K562 (cell line): Measurements from ENCODE around the gene P4HB. TPM values are rescaled to one million over a fixed set of nuclear protein-coding genes. Genes with fewer than 3 reads are reported as not detected.

Experiments
- ATAC-seq: fragments of 200-7000 bp; cut with Tn5 transposase; 3 replicates; pipeline ENCODE4 v1.9.1; 2020; ENCODE audit warnings: moderate library complexity
- BruUV-seq: library from RNA; stranded (reverse); fragments of 400-500 nt; replicated peaks from 2 replicates; lab custom pipeline; 2021; lab: Mats Ljungman, UMichigan
- CTCF ChIA-PET: fragments of 300-600 bp; formaldehyde crosslinking; extraction: SDS; loops from one replicate; lab custom pipeline; 2021; ENCODE audit warnings: low intra/inter-chr PET ratio; lab: Yijun Ruan, JAX
- POLR2A ChIA-PET: fragments of 300-600, 350-650 bp; sonication (Branson Sonifier 250); formaldehyde crosslinking; extraction: SDS; loops from one replicate; lab custom pipeline; 2021; ENCODE audit warnings: antibody characterized with exemption, inconsistent platforms; lab: Yijun Ruan, JAX
- DNase-seq, 4 experiments: peaks; one replicate each; pipeline versions ENCODE4 v3.0.0 to v3.0.0-alpha.2; 2011 to 2018; ENCODE audit warnings: low spot score in 3 of 4, mixed read lengths in 3 of 4; ENCODE audit errors: extremely low read depth in 1 of 4
- FAIRE-seq: peaks from 2 replicates; lab custom pipeline; 2011; peaks lifted over from hg19 to GRCh38; lab: Jason Lieb, UNC
- H2AFZ ChIP-seq: 2 replicates; pipeline ENCODE4 v1.6.0; 2011; ENCODE audit warnings: low read depth, low read length, control low read depth, inconsistent platforms
- H3K27ac ChIP-seq: fragments of 200-600 bp; 3 replicates; pipeline ENCODE4 v1.8.0; 2011; ENCODE audit warnings: low read depth, mild to moderate bottlenecking, control low read depth, inconsistent platforms, low read length, moderate library complexity, mixed read lengths; ENCODE audit errors: extremely low read depth
- H3K27me3 ChIP-seq, 2 experiments: fragments of 300-600 bp in 1 of 2; 2 replicates in 1 of 2; 3 replicates in 1 of 2; pipeline versions ENCODE4 v1.6.0 to v1.8.0; 2011; ENCODE audit warnings: inconsistent platforms in 2 of 2, low read length in 2 of 2, mild to moderate bottlenecking in 1 of 2, mixed read lengths in 1 of 2, moderate library complexity in 1 of 2; ENCODE audit not compliant: control insufficient read depth in 2 of 2, insufficient read depth in 2 of 2
- H3K36me3 ChIP-seq: fragments of 300-600 bp; 3 replicates; pipeline ENCODE4 v1.8.0; 2011; ENCODE audit warnings: mild to moderate bottlenecking, low read length, inconsistent platforms; ENCODE audit not compliant: control insufficient read depth, insufficient read depth
- H3K4me1 ChIP-seq, 2 experiments: fragments of 200-600 bp in 1 of 2; replicated peaks in 1 of 2; 2 replicates in 1 of 2; 3 replicates in 1 of 2; pipeline versions ENCODE4 v1.5.1 to v1.8.0; 2011; ENCODE audit warnings: inconsistent platforms in 2 of 2, low read length in 2 of 2, mild to moderate bottlenecking in 1 of 2, mixed read lengths in 1 of 2, moderate library complexity in 1 of 2; ENCODE audit not compliant: control insufficient read depth in 2 of 2, insufficient read depth in 2 of 2
- H3K4me2 ChIP-seq: 2 replicates; pipeline ENCODE4 v1.6.1; 2011; ENCODE audit warnings: low read length, control low read depth, inconsistent platforms, mixed read lengths; ENCODE audit not compliant: insufficient read depth
- H3K4me3 ChIP-seq: fragments of 200-600 bp; sonication (generic), shearing (Covaris generic); 2 replicates; pipeline ENCODE4 v1.5.1; 2016; ENCODE audit warnings: control low read depth, inconsistent platforms
- H3K79me2 ChIP-seq: fragments of 200-600 bp; 3 replicates; pipeline ENCODE4 v1.8.0; 2011; ENCODE audit warnings: low read length, inconsistent platforms; ENCODE audit not compliant: control insufficient read depth, insufficient read depth
- H3K9ac ChIP-seq, 2 experiments: 2 replicates each; pipeline versions ENCODE4 v1.6.0 to v1.6.1; 2011; ENCODE audit warnings: low read depth in 2 of 2, low read length in 2 of 2, control low read depth in 1 of 2, inconsistent platforms in 1 of 2, mild to moderate bottlenecking in 1 of 2, mixed read lengths in 1 of 2; ENCODE audit not compliant: insufficient read depth in 1 of 2
- H3K9me1 ChIP-seq: one replicate; pipeline ENCODE4 v1.6.0; 2011; ENCODE audit warnings: inconsistent platforms, mild to moderate bottlenecking, low read length, moderate library complexity; ENCODE audit not compliant: control insufficient read depth, insufficient read depth
- H3K9me3 ChIP-seq: replicated peaks from 2 replicates; pipeline ENCODE4 v1.5.1; 2011; ENCODE audit warnings: low read depth, low read length, inconsistent platforms; ENCODE audit not compliant: control insufficient read depth, insufficient read depth
- H4K20me1 ChIP-seq: replicated peaks from 2 replicates; pipeline ENCODE4 v1.6.1; 2011; ENCODE audit warnings: low read length, inconsistent platforms, mixed read lengths; ENCODE audit not compliant: control insufficient read depth, insufficient read depth
- E2F1 ChIP-seq: sonication (generic); formaldehyde crosslinking; IDR thresholded peaks from 2 replicates; pipeline ENCODE4 v1.8.1; 2023; ENCODE audit warnings: mild to moderate bottlenecking, missing genetic modification reagents, moderate library complexity
- FOXJ3 ChIP-seq: sonication (generic); formaldehyde crosslinking; IDR thresholded peaks from 2 replicates; pipeline ENCODE4 v1.4.0; 2020; ENCODE audit warnings: mild to moderate bottlenecking, missing genetic modification reagents
- GMEB1 ChIP-seq: fragments of 250-450 bp; sonication (Bioruptor Pico); IDR thresholded peaks from 2 replicates; pipeline ENCODE4 v1.4.0; 2020; ENCODE audit warnings: mild to moderate bottlenecking
- MAX ChIP-seq: sonication (generic); formaldehyde crosslinking; IDR thresholded peaks from 2 replicates; pipeline ENCODE4 v1.9.0; 2022; ENCODE audit warnings: mild to moderate bottlenecking, missing genetic modification reagents
- MIER1 ChIP-seq: fragments of 450-650 bp; IDR thresholded peaks from 2 replicates; pipeline ENCODE4 v1.6.1; 2016; ENCODE audit warnings: antibody characterized with exemption, mild to moderate bottlenecking, low read depth
- NCOA6 ChIP-seq: fragments of 450-650 bp; IDR thresholded peaks from 2 replicates; pipeline ENCODE4 v1.6.1; 2017; ENCODE audit warnings: mild to moderate bottlenecking
- PCBP2 ChIP-seq: fragments of 200-400 bp; formaldehyde crosslinking; IDR thresholded peaks from 2 replicates; pipeline ENCODE4 v1.6.1; 2018; ENCODE audit warnings: low read length, low read depth, mild to moderate bottlenecking, moderate library complexity; ENCODE audit not compliant: poor library complexity, severe bottlenecking
- PHB2 ChIP-seq: fragments of 450-650 bp; IDR thresholded peaks from 2 replicates; pipeline ENCODE4 v1.6.1; 2017; ENCODE audit warnings: low read depth
- PHF20 ChIP-seq: fragments of 450-650 bp; IDR thresholded peaks from 2 replicates; pipeline ENCODE4 v1.6.1; 2018; ENCODE audit not compliant: partially characterized antibody
- PHTF2 ChIP-seq: fragments of 250-450 bp; sonication (Bioruptor Pico); IDR thresholded peaks from 2 replicates; pipeline ENCODE4 v1.5.0; 2021; ENCODE audit warnings: mild to moderate bottlenecking
- TEAD4 ChIP-seq, 2 experiments: sonication (generic) in 1 of 2; formaldehyde crosslinking in 1 of 2; IDR thresholded peaks; 2 replicates each; pipeline versions ENCODE4 v1.6.1 to v1.8.0; 2012 to 2022; ENCODE audit warnings: borderline replicate concordance in 1 of 2, inconsistent platforms in 1 of 2, low read length in 1 of 2, mild to moderate bottlenecking in 1 of 2, missing genetic modification reagents in 1 of 2
- ZNF740 ChIP-seq, 3 experiments: fragments of 200-800 bp in 1 of 3; sonication (Bioruptor generic) in 1 of 3; sonication (generic) in 1 of 3; formaldehyde crosslinking in 1 of 3; IDR thresholded peaks; 2 replicates each; pipeline versions ENCODE4 v1.6.1 to v1.8.0; 2016 to 2022; ENCODE audit warnings: mild to moderate bottlenecking in 2 of 3, missing compliant biosample characterization in 2 of 3, missing genetic modification characterization in 2 of 3, missing genetic modification reagents in 1 of 3
- WGBS: fragments of 100-300 bp; shearing (Covaris generic); methylation state at CpG from one replicate; pipeline ENCODE4 v1.1.6; 2016; ENCODE audit warnings: low coverage, mixed read lengths; ENCODE audit not compliant: insufficient coverage; ENCODE audit errors: missing lambda C conversion rate; 5-methylcytosine and 5-hydroxymethylcytosine counted together
- in situ Hi-C: fragments of 300-500 bp; cut with MboI; formaldehyde crosslinking; loops from 4 replicates; pipeline ENCODE4 v1.15.0; 2018; ENCODE audit warnings: inconsistent platforms, mixed read lengths
- intact Hi-C: fragments of 100-400 bp; cut with micrococcal nuclease; formaldehyde crosslinking; loops from 2 replicates; pipeline ENCODE4 v1.14.2; 2022
- polyA plus RNA-seq, 8 experiments: library from polyadenylated mRNA; depleted of rRNA in 4 of 8; stranded (reverse) in 5 of 8; unstranded in 3 of 8; fragments of >200 nt; fragmentation: Nextera tagmentation in 2 of 8; fragmentation: Illumina TruSeq in 1 of 8; extraction: Ambion mirVana in 2 of 8; extraction: Trizol in 1 of 8; gene quantifications; 2 replicates each; pipeline versions ENCODE4 v1.2.1 to v1.2.3, GENCODE V29; 2011 to 2014; ENCODE audit warnings: inconsistent platforms in 1 of 8, missing spikeins in 1 of 8
- total RNA-seq, 7 experiments: library from RNA; depleted of rRNA in 6 of 7; stranded (reverse); fragments of >200 nt in 6 of 7; fragmentation: Illumina TruSeq in 2 of 7; extraction: Trizol in 2 of 7; gene quantifications; 2 replicates each; pipeline versions ENCODE4 v1.2.1 to v1.2.3, GENCODE V29; 2011 to 2021; ENCODE audit warnings: low replicate concordance in 1 of 7

Gene P4HB
- total and polyA plus RNA-seq, 9 of the 15 experiments (the other 6 are each of a cell fraction or from before 2014, with no cell fraction given), result 4.4 to 645 (median 325) TPM

GRCh38 chr17:81833160-81833920, 27.0 kb downstream of the P4HB start, which contains the start of gene MCRIP1 (continued):
- TF ChIP-seq GMEB1 (CRISPR knock-in tag) (peak; percentile 59), PCBP2 (no peak), ZNF740 (CRISPR knock-in tag; IDR thresholded peaks at IDR 0.05) (no peak), ZNF740 (tag; IDR thresholded peaks at IDR 0.05) (no peak; a peak in 1 of 4 replicates), PHTF2 (CRISPR knock-in tag) (no peak)
- TF ChIP-seq, all 486 proteins: peak for 121

DNA sequence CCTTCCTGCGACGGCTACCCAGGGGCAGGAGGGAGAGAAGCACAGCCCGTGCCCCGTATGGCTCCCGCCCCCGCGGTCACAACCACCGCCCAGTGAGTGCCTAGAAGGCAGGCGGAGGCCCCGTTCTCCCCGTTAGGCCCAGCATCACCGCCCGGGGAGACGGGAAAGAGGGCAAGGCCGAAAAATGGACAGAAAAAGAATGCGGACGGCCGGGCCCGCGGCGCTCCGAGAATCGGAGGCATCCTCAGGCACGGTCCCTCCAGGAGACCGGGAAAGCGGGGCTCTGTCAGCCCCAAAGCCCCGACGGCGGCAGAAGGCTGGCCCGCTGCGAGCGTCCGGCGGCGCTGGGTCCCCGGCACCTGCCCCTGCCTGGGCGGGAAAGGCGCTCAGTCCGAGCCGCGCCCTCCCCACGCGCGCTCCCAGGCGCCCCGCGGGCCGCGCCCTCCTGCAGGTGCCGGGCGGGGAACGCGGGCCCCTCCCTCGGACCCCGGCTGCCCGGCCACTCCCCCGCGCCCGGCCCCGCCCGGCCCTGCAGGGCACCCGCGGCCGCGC, 27.7 kb downstream of the P4HB start:
- Histone ChIP-seq H3K27ac (peak overlapping the region; percentile 76), H3K9me1 (no peaks in the 10 kb centered on the region), H3K4me1 (peaks cover 25 to 63% of the 10 kb centered on the region in 2 experiments), H3K9ac (peak overlapping the region; percentile 75 to 96), H4K20me1 (no peaks in the 10 kb centered on the region), H3K4me3 (peak overlapping the region; percentile 52), H3K79me2 (peaks cover 28% of the 10 kb centered on the region; the same call in 2 of the 3 replicates), H3K27me3 (no peaks in the 10 kb centered on the region), H2AFZ (peak overlapping the region; percentile 64), H3K4me2 (peak overlapping the region; percentile 89), H3K36me3 (no peaks in the 10 kb centered on the region), H3K9me3 (no peaks in the 10 kb centered on the region)
- 2% methylated on average over 28 of the region's 65 CpGs for WGBS
- FAIRE-seq, result no peak
- ATAC-seq, result peak; percentile 77
- intact Hi-C loops, result no loop called here
- ChIA-PET CTCF (no interaction called here), POLR2A (interaction anchor here (0.6 to 3.6 kb wide), 9 partner anchors 9 to 130 kb away, joined by 3 to 25 read pairs (median 5); partner anchors contain the start of gene MRPL12)
- in situ Hi-C loops, result no loop called here
- peak; percentile 43 to 60 (median 52) for DNase-seq
- BruUV-seq, result no TSS peak
- TF ChIP-seq PHF20 (peak; percentile 43), E2F1 (CRISPR knock-in tag) (peak; percentile 42; the same call in 1 of the 2 replicates), MIER1 (0 out of 2 replicates have a peak, but pooled peaks have one; percentile 12), TEAD4 (IDR thresholded peaks at IDR 0.05; ENCODE audit: low read length) (no peak), TEAD4 (CRISPR knock-in tag; IDR thresholded peaks at IDR 0.05; ENCODE audit: borderline replicate concordance) (0 out of 2 replicates have a peak, but pooled peaks have one; percentile 55), MAX (CRISPR knock-in tag) (0 out of 2 replicates have a peak, but pooled peaks have one; percentile 17), NCOA6 (peak; percentile 65), FOXJ3 (no peak), PHB2 (0 out of 2 replicates have a peak, but pooled peaks have one; percentile 4)
